Neutrophil (primary cell): Measurements from ENCODE around the gene SELENOT.

Source experiments
- H3K27ac ChIP-seq: fragments of 200-600 bp; sonication (generic); 2 replicates; pipeline ENCODE4 v1.5.1; 2016; ENCODE audit warnings: mild to moderate bottlenecking, moderate library complexity
- H3K27me3 ChIP-seq: fragments of 200-600 bp; sonication (generic); 2 replicates; pipeline ENCODE4 v1.6.0; 2016; ENCODE audit warnings: mild to moderate bottlenecking
- H3K36me3 ChIP-seq: fragments of 200-600 bp; sonication (generic); 2 replicates; pipeline ENCODE4 v1.5.1; 2017
- H3K4me1 ChIP-seq, 2 experiments: fragments of 200-600 bp in 1 of 2; sonication (generic) in 1 of 2; 1 replicate in 1 of 2; 2 replicates in 1 of 2; pipeline versions ENCODE4 v1.5.1 to v1.6.1; 2013 to 2016; ENCODE audit warnings: low read depth in 1 of 2, low read length in 1 of 2, mild to moderate bottlenecking in 1 of 2, moderate library complexity in 1 of 2; ENCODE audit not compliant: control insufficient read depth in 1 of 2, insufficient read depth in 1 of 2
- H3K4me3 ChIP-seq, 2 experiments: fragments of 200-600 bp in 1 of 2; sonication (generic) in 1 of 2; 1 replicate in 1 of 2; 2 replicates in 1 of 2; pipeline ENCODE4 v1.5.1; 2013 to 2016; ENCODE audit warnings: low read depth in 1 of 2, low read length in 1 of 2, mild to moderate bottlenecking in 1 of 2, moderate library complexity in 1 of 2
- H3K9me3 ChIP-seq: fragments of 200-600 bp; sonication (generic); 2 replicates; pipeline ENCODE4 v1.5.1; 2016
- TF ChIP-seq, protein P1 (sequence below): fragments of 200-600 bp; sonication (generic); IDR thresholded peaks from 2 replicates; pipeline ENCODE4 v1.5.1; 2016; ENCODE audit warnings: antibody characterized with exemption

The SELENOT gene

DNA sequence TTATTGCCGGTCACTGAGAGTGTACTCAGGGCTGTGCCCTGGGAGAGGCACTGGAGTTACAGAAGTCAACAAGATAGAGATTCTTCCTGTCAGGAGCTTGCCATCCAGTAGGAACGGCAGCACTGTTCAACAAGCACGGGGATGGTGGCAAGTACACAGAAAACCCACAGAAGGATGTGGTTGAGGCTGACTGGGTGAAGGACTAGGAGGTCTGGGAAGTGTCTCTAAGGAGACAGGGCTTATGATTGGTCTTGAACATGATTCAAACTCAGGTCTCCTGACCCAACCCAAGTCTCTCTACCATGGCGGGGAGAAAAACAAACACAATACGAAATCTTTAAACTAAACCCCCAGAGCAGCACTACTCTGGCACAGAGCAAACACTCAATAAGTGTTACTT lies 63.0 kb downstream of the SELENOT start:
- Histone ChIP-seq H3K27me3 (no peaks in the 10 kb centered on the region), H3K27ac (no peak overlapping the region)
- TF ChIP-seq, protein P1, sequence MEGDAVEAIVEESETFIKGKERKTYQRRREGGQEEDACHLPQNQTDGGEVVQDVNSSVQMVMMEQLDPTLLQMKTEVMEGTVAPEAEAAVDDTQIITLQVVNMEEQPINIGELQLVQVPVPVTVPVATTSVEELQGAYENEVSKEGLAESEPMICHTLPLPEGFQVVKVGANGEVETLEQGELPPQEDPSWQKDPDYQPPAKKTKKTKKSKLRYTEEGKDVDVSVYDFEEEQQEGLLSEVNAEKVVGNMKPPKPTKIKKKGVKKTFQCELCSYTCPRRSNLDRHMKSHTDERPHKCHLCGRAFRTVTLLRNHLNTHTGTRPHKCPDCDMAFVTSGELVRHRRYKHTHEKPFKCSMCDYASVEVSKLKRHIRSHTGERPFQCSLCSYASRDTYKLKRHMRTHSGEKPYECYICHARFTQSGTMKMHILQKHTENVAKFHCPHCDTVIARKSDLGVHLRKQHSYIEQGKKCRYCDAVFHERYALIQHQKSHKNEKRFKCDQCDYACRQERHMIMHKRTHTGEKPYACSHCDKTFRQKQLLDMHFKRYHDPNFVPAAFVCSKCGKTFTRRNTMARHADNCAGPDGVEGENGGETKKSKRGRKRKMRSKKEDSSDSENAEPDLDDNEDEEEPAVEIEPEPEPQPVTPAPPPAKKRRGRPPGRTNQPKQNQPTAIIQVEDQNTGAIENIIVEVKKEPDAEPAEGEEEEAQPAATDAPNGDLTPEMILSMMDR = no peak

DNA sequence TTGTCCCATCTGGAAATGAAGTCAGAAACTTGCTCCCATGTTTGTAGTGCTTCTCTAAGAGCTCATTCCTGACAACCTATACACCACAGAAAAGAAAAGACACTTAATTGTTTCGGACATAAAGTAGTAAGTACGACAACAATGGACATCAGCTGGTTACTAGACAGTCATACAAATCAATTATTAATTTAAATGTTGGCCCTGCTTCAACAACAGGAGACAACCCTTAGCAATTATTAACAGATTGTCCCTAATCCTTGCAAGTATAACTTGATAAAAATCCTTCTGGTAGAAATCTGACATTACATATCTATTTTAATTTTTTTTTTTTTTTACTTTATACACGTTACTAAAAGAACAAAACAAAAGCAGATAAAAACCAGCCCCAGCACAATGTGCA lies 70.8 kb downstream of the SELENOT start:
- H3K9me3 ChIP-seq = no peaks in the 10 kb centered on the region
- no peaks in the 10 kb centered on the region for H3K27me3 ChIP-seq
- H3K4me1 ChIP-seq = no peaks in the 10 kb centered on the region
- H3K36me3 ChIP-seq = no peaks in the 10 kb centered on the region
- TF ChIP-seq, protein P1 = no peak
- H3K27ac ChIP-seq = no peak overlapping the region
- H3K4me3 ChIP-seq = no peak overlapping the region

More for the DNA sequence above, 63.0 kb downstream of the SELENOT start:
- Histone ChIP-seq H3K36me3 (no peaks in the 10 kb centered on the region), H3K9me3 (no peaks in the 10 kb centered on the region), H3K4me3 (no peak overlapping the region), H3K4me1 (peaks cover 4 to 12% of the 10 kb centered on the region in 2 experiments)

DNA sequence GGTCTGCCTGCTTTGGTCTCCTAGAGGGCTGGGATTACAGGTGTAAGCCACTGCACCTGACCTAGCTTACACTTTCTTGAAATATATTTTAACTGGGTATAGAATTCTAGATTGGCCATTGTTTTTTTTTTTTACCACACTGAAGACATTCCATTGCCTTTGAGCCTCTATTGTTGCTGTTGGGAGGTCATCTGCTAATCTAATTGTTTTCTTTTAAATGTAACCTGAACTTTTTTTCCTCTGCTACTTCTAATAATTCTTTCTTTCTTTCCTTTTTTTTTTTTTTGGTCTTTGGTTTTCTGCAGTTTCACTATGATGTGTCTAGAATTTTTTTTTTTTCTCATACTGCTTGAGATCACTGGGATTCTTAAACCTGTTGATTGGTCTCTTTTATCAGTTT lies 72.5 kb downstream of the SELENOT start:
- H3K4me1 ChIP-seq = no peaks in the 10 kb centered on the region
- no peak overlapping the region for H3K27ac ChIP-seq
- TF ChIP-seq, protein P1 = no peak
- no peaks in the 10 kb centered on the region for H3K36me3 ChIP-seq
- no peaks in the 10 kb centered on the region for H3K27me3 ChIP-seq
- no peak overlapping the region for H3K4me3 ChIP-seq
- H3K9me3 ChIP-seq = no peaks in the 10 kb centered on the region
